HFFc6 (cell line): ENCODE measurements around the gene RIT2. TPM values are rescaled to one million over a fixed set of nuclear protein-coding genes. Genes with fewer than 3 reads are reported as not detected.

Experiments
- DNase-seq: peaks from one replicate; pipeline ENCODE4 v3.0.0-alpha.2; 2018
- H3K27ac Mint-ChIP-seq: 2 replicates; pipeline ENCODE4 v1.8.0; 2020; ENCODE audit warnings: mild to moderate bottlenecking, mixed read lengths
- H3K27me3 Mint-ChIP-seq: 2 replicates; pipeline ENCODE4 v1.8.0; 2021; ENCODE audit warnings: mild to moderate bottlenecking, moderate library complexity, mixed read lengths; ENCODE audit not compliant: insufficient read depth
- H3K36me3 Mint-ChIP-seq: 2 replicates; pipeline ENCODE4 v1.8.0; 2021; ENCODE audit warnings: low read depth, mixed read lengths
- H3K4me1 Mint-ChIP-seq: 2 replicates; pipeline ENCODE4 v1.8.0; 2020; ENCODE audit warnings: low read depth, mixed read lengths
- H3K4me3 Mint-ChIP-seq: 2 replicates; pipeline ENCODE4 v1.8.0; 2020; ENCODE audit warnings: mild to moderate bottlenecking, moderate library complexity, mixed read lengths
- H3K9me3 Mint-ChIP-seq: 2 replicates; pipeline ENCODE4 v1.8.0; 2020; ENCODE audit warnings: mild to moderate bottlenecking, mixed read lengths
- total RNA-seq, 6 experiments: library from RNA; stranded (reverse); fragmentation: NEBNext Ultra II Directional; extraction: Animal tissue kit (Norgen Biotek cat#: 25700); gene quantifications; 2 replicates in 1 of 6; 3 replicates in 5 of 6; pipeline ENCODE4 v1.2.3, GENCODE V29; 2021
- TF ChIP-seq, protein P1 (sequence below): fragments of 200-600 bp; sonication (generic); IDR thresholded peaks from 2 replicates; pipeline ENCODE4 v1.5.0; 2021; ENCODE audit warnings: antibody characterized with exemption, mild to moderate bottlenecking

Gene RIT2
- total RNA-seq, 6 experiments from 2014 or later, result not detected

DNA sequence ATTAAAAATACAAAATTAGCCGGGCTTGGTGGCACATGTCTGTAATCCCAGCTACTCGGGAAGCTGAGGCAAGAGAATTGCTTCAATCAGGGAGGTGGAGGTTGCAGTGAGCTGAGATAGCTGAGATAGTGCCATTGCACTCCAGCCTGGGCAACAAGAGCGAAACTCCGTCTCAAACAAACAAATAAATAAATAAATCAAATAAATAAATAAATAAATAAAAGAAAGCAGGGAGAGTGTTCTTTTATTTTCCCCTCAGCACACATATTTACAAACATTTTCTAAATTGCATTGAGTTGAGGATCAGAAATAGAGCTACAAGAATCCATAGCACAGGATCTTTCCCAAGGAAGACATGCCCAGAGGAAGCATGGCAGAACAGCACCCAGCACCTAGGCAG is 71.9 kb downstream of the RIT2 start:
- H3K27ac Mint-ChIP-seq, result no peak overlapping the region
- H3K9me3 Mint-ChIP-seq, result peaks cover 42% of the 10 kb centered on the region
- H3K27me3 Mint-ChIP-seq, result no peaks in the 10 kb centered on the region; the same call in 1 of the 2 replicates
- no peak for DNase-seq
- TF ChIP-seq, protein P1, sequence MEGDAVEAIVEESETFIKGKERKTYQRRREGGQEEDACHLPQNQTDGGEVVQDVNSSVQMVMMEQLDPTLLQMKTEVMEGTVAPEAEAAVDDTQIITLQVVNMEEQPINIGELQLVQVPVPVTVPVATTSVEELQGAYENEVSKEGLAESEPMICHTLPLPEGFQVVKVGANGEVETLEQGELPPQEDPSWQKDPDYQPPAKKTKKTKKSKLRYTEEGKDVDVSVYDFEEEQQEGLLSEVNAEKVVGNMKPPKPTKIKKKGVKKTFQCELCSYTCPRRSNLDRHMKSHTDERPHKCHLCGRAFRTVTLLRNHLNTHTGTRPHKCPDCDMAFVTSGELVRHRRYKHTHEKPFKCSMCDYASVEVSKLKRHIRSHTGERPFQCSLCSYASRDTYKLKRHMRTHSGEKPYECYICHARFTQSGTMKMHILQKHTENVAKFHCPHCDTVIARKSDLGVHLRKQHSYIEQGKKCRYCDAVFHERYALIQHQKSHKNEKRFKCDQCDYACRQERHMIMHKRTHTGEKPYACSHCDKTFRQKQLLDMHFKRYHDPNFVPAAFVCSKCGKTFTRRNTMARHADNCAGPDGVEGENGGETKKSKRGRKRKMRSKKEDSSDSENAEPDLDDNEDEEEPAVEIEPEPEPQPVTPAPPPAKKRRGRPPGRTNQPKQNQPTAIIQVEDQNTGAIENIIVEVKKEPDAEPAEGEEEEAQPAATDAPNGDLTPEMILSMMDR, result no peak
- no peaks in the 10 kb centered on the region for H3K4me1 Mint-ChIP-seq
- no peaks in the 10 kb centered on the region for H3K36me3 Mint-ChIP-seq
- H3K4me3 Mint-ChIP-seq, result no peak overlapping the region

DNA sequence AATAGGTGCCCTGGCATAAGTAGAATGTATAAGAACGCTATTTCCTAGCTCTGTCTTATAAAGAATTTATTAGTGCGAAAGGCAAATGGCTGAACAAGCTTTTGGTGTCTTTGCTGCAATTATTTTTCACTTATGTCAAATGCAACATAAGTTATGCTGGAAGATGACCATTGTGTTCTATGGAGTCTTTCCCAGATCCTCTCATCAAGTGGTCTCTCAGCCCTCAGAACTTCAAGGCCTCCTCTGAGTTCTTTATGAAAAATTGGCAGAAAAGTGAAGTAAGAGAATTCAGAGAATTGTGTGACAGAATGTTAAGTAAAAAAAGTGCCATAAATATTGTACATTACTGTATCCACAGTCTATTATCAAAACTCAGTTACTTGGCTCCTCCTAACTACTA is 75.2 kb downstream of the RIT2 start:
- Mint-ChIP-seq H3K4me1 (no peaks in the 10 kb centered on the region), H3K9me3 (peaks cover 44% of the 10 kb centered on the region), H3K4me3 (no peak overlapping the region), H3K36me3 (no peaks in the 10 kb centered on the region), H3K27ac (no peak overlapping the region), H3K27me3 (no peaks in the 10 kb centered on the region)
- no peak for DNase-seq
- TF ChIP-seq, protein P1, result no peak

DNA sequence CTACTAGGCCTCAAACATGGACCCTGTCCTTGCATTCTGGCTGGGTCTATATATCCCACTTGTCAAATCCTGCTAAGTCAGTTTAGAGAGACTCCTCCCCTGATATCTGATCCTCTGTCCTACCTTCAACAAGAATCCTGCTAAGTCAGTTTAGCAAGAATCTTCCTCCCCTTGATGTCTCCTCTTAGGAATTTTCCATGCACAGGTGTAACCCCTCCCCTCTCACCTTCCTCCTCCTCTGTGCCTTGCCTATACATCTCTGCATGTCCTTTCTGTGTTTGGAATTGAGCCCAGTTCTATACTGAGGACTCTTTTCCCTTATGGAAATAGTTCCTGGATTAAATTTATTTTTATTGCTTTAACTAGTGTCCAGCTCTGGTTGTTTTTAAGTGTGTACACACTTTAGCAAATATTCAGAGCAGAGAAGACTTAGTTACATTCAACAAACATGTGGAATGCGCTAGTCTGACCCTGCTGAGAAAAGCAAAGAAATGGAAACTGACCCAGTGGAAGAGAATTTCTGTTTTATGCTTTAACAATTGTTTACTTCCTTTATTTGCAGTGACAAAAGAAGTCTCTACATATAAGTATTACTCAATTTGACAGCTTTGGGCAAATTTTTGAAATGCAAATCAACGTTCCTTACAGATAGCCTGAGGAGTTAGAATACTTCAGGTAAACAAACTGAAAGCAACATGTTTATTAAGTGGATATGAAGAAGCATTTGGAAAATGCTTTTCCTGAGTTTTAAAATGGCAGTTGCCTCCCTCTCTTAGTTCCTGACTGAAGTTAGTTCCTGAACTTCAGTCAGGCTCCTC is 80.6 kb downstream of the RIT2 start:
- Mint-ChIP-seq H3K36me3 (no peaks in the 10 kb centered on the region), H3K4me3 (no peak overlapping the region), H3K27ac (no peak overlapping the region)

DNA sequence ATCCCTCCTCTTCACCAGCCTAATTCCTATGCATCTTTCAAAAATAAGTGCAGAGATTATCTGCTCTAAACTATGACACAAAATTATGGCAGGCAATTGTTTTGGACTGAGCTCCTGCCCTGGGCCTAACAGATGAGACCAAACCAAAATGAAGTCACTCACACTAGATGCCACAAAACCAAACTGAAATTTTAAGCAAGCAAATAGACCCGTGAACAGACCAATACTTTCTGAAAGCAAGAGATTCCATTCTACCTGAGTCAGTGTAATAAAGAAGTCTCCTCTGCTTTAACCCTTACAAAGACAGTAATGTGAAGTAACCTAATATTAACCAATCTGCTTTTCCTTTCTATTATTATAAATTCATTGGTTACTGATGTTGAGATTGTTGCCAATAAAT is 84.3 kb downstream of the RIT2 start:
- Mint-ChIP-seq H3K4me1 (no peaks in the 10 kb centered on the region), H3K27me3 (no peaks in the 10 kb centered on the region), H3K4me3 (no peak overlapping the region), H3K9me3 (peaks cover 35% of the 10 kb centered on the region), H3K27ac (no peak overlapping the region), H3K36me3 (no peaks in the 10 kb centered on the region)
- DNase-seq, result no peak
- TF ChIP-seq, protein P1, result no peak

More for the DNA sequence above, 80.6 kb downstream of the RIT2 start:
- Mint-ChIP-seq H3K9me3 (peaks cover 46% of the 10 kb centered on the region), H3K4me1 (no peaks in the 10 kb centered on the region), H3K27me3 (no peaks in the 10 kb centered on the region)
- TF ChIP-seq, protein P1, result no peak
- no peak for DNase-seq

DNA sequence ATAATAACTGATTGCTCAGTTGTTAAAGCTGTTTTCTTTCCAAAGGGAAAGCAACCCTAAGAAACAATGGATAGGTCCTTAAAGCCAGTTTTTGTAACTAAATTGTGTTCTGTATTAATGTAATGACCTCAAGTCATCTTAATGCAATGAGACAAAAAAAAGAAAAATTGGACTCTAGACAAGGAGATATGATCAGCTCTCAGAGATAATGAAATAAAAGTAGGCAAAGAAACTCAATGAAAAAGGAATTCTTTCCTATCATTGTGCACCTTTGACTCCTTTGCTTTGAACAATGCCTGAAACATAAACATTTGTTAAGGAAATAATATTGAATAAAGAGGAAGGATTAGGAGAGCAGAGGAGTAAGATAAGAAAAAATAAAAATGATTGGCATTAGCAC is 86.1 kb downstream of the RIT2 start:
- H3K4me3 Mint-ChIP-seq, result no peak overlapping the region

More for the DNA sequence above, 86.1 kb downstream of the RIT2 start:
- peaks cover 25% of the 10 kb centered on the region for H3K9me3 Mint-ChIP-seq
- no peaks in the 10 kb centered on the region for H3K4me1 Mint-ChIP-seq
- no peaks in the 10 kb centered on the region for H3K27me3 Mint-ChIP-seq
- DNase-seq, result no peak
- H3K36me3 Mint-ChIP-seq, result no peaks in the 10 kb centered on the region
- TF ChIP-seq, protein P1, result no peak
- no peak overlapping the region for H3K27ac Mint-ChIP-seq
